ENCODE measurements around the gene TRPC4AP. TPM values are rescaled to one million over a fixed set of nuclear protein-coding genes. Genes with fewer than 3 reads are reported as not detected.
"Not testable (repeated sequence)": the region's sequence is repeated elsewhere in the genome, so short reads cannot be mapped to it uniquely, and the experiment has no call there.

TRPC4AP gene
- 35.3 TPM for total RNA-seq
- long read RNA-seq, transcript TRPC4AP-201 (19 exons, 3,226 nt), result major isoform, 22 of 55 reads
- long read RNA-seq, transcript TRPC4AP-202 (19 exons, 3,138 nt), result minor isoform, 14 of 55 reads
- long read RNA-seq, partial matches to known transcripts, result 11 of 55 reads
- long read RNA-seq, other reads (novel, unspliced or antisense), result 8 of 55 reads

- ATAC-seq (peak; percentile 97), DNase-seq (ENCODE audit: missing footprints) (peak; percentile 98)
- intact Hi-C loops (cut with DNase I), result loop anchor here (5.0 kb wide), 3 partner anchors 40 to 220 kb away; partner anchors contain the start of gene GGT7
Observed at GRCh38 chr20:35092524-35093266, at the start of gene TRPC4AP. Gene TRPC4AP, minus strand, starts transcription at chr20:35092807. Its CDS starts 26 bp downstream, at chr20:35092781.

DNA sequence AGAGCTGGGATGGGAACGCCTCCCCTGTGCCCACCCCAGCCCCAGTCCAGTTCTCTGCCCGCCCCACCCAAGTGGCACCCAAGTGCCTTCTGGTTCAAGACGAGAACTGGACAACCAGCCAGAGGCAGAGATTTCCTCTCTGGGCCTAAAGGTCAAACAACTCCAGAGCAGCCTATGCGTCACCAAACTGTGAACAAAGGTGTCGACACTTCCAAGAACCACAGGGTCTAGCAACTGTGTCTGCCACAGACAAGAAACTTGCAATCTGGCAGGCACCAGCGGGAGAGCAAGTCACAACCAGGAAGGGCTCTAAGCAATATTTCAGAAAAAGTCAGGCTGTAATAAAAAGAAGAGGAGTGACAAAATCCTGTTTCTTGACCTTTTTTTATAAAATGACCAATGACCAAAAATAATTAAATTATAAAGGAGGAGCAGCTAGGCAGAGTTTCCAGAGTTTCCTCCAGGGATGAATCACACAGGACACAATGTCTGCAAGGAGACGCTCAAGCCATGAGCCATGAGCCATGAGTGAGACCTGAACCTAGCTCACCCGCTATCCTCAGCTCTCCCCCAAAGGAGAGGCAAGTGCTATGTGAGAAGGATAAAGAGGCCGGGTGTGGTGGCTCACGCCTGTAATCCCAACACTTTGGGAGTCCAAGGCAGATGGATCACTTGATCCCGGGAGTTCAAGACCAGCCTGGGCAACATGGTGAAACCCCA, 43.4 kb upstream of the TRPC4AP start:
- DNase-seq (ENCODE audit: missing footprints) (no peak), ATAC-seq (peak; percentile 75)
- intact Hi-C loops (cut with DNase I), result loop anchor here (5.0 kb wide), 1 partner anchor 39 kb away; no protein-coding TSS in a partner anchor

DNA sequence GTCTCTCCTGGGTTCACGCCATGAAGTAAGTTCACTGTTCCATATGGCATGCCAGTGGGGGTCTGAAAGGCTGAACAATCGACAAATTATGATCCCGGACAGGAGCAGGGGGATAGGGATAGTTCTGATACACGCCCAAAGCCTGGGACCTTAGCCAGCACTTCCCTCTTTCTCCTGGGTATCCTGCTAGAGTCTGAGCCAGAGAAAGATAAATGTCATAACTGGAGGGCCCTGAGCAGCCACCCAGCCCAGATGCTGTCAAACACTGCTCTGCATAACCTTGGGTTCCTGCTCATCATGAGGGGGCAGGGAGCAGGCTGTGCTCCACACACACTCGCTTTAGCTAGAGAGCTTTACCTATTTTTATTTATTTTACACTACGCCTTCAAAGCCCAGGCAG, 42.3 kb upstream of the TRPC4AP start:
- intact Hi-C loops (cut with DNase I), result loop anchor here (5.0 kb wide), 1 partner anchor 38 kb away; no protein-coding TSS in a partner anchor
- DNase-seq (ENCODE audit: missing footprints), result no peak
- peak; percentile 70 for ATAC-seq

- peak; percentile 26 for ATAC-seq
- intact Hi-C loops (cut with DNase I), result no loop called here
- no peak for DNase-seq (ENCODE audit: missing footprints)
Observed at GRCh38 chr20:35134472-35134871, 41.9 kb upstream of the TRPC4AP start.

- ATAC-seq, result no peak
- DNase-seq (ENCODE audit: missing footprints), result no peak
- intact Hi-C loops (cut with DNase I), result no loop called here
Observed at GRCh38 chr20:35133735-35134134, 41.1 kb upstream of the TRPC4AP start.

DNA sequence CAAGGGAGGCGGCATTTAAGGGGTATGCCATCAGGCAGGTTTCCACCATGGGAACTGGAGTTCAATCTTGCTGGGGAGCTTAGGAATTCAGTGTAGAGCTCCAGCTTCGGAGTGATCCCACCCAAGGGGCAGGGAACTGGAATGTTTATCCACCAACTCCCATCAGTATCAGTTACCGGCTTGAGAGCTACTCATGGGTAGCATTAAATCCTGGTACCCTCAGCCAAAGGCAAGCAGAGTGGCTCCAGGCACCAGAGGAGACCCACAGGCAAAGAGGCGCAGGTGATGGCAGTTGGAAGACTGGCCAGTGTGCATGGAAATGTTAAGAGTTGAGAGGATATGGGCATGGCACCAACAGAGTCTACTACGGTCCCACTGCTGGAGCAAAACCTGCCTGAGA, 40.4 kb upstream of the TRPC4AP start:
- intact Hi-C loops (cut with DNase I), result no loop called here
- DNase-seq (ENCODE audit: missing footprints) (no peak), ATAC-seq (no peak)

DNA sequence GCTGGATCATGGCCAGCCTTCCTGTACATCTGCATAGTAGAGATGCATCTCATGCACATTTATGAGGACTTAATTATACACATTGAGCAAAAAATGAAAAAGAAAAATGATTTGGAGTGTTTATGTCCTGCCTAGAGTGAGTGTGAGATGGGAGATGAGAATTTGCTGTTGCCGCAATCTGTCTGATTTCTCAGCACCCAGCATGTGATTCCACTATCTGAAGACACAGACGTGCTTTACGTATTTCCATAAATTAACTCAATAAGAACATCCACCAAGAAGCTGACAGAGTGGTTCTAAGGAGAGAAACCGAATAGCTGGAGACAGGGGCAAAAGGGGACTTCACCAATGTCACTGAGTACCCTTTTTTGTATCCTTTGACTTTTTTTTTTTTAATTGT, 39.3 kb upstream of the TRPC4AP start:
- ATAC-seq (no peak), DNase-seq (ENCODE audit: missing footprints) (no peak)
- intact Hi-C loops (cut with DNase I), result no loop called here

- intact Hi-C loops (cut with DNase I), result no loop called here
- DNase-seq (ENCODE audit: missing footprints) (no peak), ATAC-seq (no peak)
Observed at GRCh38 chr20:35129647-35130069, 37.1 kb upstream of the TRPC4AP start.

- intact Hi-C loops (cut with DNase I), result no loop called here
- DNase-seq (ENCODE audit: missing footprints) (no peak), ATAC-seq (no peak)
Observed at GRCh38 chr20:35125753-35126152, 33.1 kb upstream of the TRPC4AP start.

GRCh38 chr20:35122756-35123405, 30.3 kb upstream of the TRPC4AP start:
- intact Hi-C loops (cut with DNase I), result no loop called here
- no peak for DNase-seq (ENCODE audit: missing footprints)
- no peak for ATAC-seq

GRCh38 chr20:35121186-35121585, 28.6 kb upstream of the TRPC4AP start:
- DNase-seq (ENCODE audit: missing footprints) (no peak), ATAC-seq (peak; percentile 68)
- intact Hi-C loops (cut with DNase I), result no loop called here

DNA sequence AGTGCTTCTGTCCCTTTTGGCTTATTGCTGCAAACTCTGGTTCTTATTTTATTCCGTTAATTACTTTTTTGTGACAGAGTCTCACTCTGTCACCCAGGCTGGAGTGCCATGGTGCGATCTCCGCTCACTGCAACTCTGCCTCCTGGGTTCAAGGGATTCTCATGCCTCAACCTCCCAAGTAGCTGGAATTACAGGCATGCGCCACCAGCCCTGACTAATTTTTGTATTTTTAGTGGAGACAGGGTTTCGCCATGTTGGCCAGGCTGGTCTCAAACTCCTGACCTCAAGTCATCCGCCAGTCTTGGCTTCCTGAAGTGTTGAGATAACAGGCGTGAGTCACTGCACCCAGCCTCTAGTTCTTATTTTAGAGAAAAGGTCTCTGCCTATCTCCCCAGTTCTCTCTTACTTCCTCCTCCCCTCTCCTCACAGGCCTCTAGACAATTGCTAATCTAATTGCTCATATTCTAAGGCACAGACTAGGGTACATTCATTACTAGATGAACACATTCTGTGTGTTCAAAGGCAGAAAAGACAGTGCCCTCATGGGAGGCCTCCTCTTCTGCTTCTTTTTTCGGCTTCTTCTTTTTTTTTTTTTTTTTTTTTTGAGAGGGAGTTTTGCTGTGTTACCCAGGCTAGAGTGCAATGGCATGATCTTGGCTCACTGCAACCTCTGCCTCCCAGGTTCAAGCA, 27.6 kb upstream of the TRPC4AP start:
- intact Hi-C loops (cut with DNase I), result no loop called here
- ATAC-seq, result peak; percentile 53
- DNase-seq (ENCODE audit: missing footprints), result no peak

GRCh38 chr20:35117629-35118028, 25.0 kb upstream of the TRPC4AP start:
- intact Hi-C loops (cut with DNase I), result no loop called here
- DNase-seq (ENCODE audit: missing footprints), result no peak

GRCh38 chr20:35117196-35117595, 24.6 kb upstream of the TRPC4AP start:
- DNase-seq (ENCODE audit: missing footprints) (no peak), ATAC-seq (peak; percentile 21)
- intact Hi-C loops (cut with DNase I), result no loop called here

More at GRCh38 chr20:35117629-35118028, 25.0 kb upstream of the TRPC4AP start:
- ATAC-seq, result no peak

GRCh38 chr20:35116258-35116657, 23.7 kb upstream of the TRPC4AP start:
- intact Hi-C loops (cut with DNase I), result no loop called here
- ATAC-seq, result no peak
- no peak for DNase-seq (ENCODE audit: missing footprints)

DNA sequence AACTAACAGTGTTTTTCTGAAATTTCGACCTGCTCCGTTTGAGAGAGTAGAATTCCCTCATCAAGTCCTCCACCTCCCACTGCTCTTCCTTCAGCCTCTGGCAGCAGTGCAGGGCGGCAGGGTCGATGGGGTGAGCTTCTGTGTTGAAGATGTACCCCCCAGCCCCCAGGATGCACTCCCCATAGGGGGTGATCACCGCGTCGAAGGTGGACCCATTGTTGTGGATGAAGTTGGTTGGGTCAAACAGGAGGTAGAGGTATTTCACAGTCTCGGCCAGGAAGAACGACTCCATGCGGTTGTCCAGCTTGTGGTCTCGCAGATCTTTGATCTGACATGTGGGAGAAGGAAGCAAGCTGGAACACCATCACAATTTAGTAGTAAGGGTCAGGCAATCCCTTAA, 23.0 kb upstream of the TRPC4AP start:
- ATAC-seq (no peak), DNase-seq (ENCODE audit: missing footprints) (no peak)
- intact Hi-C loops (cut with DNase I), result no loop called here

- ATAC-seq; intact Hi-C loops (cut with DNase I); DNase-seq (ENCODE audit: missing footprints): not testable (repeated sequence)
Observed at GRCh38 chr20:35112276-35112675, 19.7 kb upstream of the TRPC4AP start.

DNA sequence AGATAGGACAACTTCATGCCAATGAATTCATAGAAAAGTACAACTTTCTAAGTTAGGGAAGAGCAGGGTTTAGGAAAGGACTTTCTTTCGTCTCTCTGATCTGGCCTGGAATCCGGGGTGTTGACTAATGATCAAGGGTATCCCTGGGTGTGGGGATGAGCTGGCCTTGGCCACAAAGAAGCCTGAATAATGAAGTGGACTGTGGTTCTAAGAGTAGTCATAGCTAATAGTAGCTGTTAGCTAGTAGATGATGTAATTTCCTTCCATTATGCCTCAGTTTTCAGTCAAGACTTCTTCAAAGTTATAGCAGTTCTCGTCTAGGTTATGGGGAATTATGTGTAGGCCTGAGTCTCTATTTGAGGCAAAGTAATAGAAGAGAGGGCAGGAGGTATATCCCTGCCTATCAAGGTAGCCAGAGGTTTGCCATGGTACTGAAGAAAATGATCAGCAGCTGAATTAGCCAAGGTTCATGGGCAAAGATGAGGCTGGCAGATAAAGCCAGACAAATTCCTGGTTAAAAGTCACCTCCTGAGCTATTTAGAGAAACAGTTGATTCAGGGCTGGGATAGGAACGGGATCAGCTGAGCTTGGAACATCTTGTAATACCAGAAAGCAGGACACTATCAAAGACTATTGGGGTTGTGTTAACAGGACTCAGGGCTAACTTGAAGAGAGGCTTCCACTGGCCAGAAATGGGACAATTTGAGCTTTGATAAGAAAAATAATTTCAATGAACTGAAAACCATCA, 18.7 kb upstream of the TRPC4AP start:
- no peak for DNase-seq (ENCODE audit: missing footprints)
- intact Hi-C loops (cut with DNase I), result no loop called here
- ATAC-seq, result no peak

All from Right ventricle myocardium inferior (tissue), 1 donor.